Mesenchymal stem cell (in vitro differentiated cells and primary cell): ENCODE measurements around the gene ARL15.

Source experiments
- DNase-seq: peaks from one replicate; pipeline ENCODE4 v3.0.0-alpha.2; 2013
- H2AFZ ChIP-seq: one replicate; pipeline ENCODE4 v1.6.1; 2013; ENCODE audit warnings: low read depth, mild to moderate bottlenecking, control low read depth, inconsistent platforms, low read length, moderate library complexity
- H2AK5ac ChIP-seq: 2 replicates; pipeline ENCODE4 v1.6.1; 2013; ENCODE audit warnings: low read length, moderate library complexity, mild to moderate bottlenecking, inconsistent platforms; ENCODE audit not compliant: severe bottlenecking
- H2BK120ac ChIP-seq: one replicate; pipeline ENCODE4 v1.6.1; 2013; ENCODE audit warnings: low read depth, mild to moderate bottlenecking, inconsistent platforms, low read length, moderate library complexity
- H2BK12ac ChIP-seq, 2 experiments: one replicate each; pipeline ENCODE4 v1.6.1; 2013; ENCODE audit warnings: inconsistent platforms in 2 of 2, low read length in 2 of 2, mild to moderate bottlenecking in 2 of 2, moderate library complexity in 2 of 2, control low read depth in 1 of 2
- H2BK15ac ChIP-seq: one replicate; pipeline ENCODE4 v1.6.1; 2013; ENCODE audit warnings: mild to moderate bottlenecking, low read depth, inconsistent platforms; ENCODE audit not compliant: poor library complexity, severe bottlenecking
- H2BK5ac ChIP-seq: 2 replicates; pipeline ENCODE4 v1.6.1; 2013; ENCODE audit warnings: low read depth, mild to moderate bottlenecking, low read length, control low read depth, inconsistent platforms; ENCODE audit not compliant: poor library complexity, severe bottlenecking
- H3K14ac ChIP-seq, 2 experiments: one replicate each; pipeline ENCODE4 v1.6.1; 2013; ENCODE audit warnings: inconsistent platforms in 2 of 2, low read length in 2 of 2, control low read depth in 1 of 2, mild to moderate bottlenecking in 1 of 2, moderate library complexity in 1 of 2
- H3K18ac ChIP-seq, 2 experiments: one replicate each; pipeline ENCODE4 v1.6.1; 2013; ENCODE audit warnings: inconsistent platforms in 2 of 2, low read length in 2 of 2, control low read depth in 1 of 2, low read depth in 1 of 2, mild to moderate bottlenecking in 1 of 2
- H3K23ac ChIP-seq, 2 experiments: one replicate each; pipeline ENCODE4 v1.6.1; 2013; ENCODE audit warnings: inconsistent platforms in 2 of 2, low read length in 2 of 2, mild to moderate bottlenecking in 2 of 2, moderate library complexity in 2 of 2, control low read depth in 1 of 2
- H3K27ac ChIP-seq: 2 replicates; pipeline ENCODE4 v1.5.1; 2013; ENCODE audit warnings: mild to moderate bottlenecking, moderate library complexity, low read length, control low read depth, inconsistent platforms; ENCODE audit not compliant: poor library complexity, severe bottlenecking
- H3K27me3 ChIP-seq, 2 experiments: 2 replicates each; pipeline versions ENCODE4 v1.6.1 to v1.7.0; 2013; ENCODE audit warnings: low read length in 2 of 2, mild to moderate bottlenecking in 2 of 2, moderate library complexity in 2 of 2, control low read depth in 1 of 2, inconsistent platforms in 1 of 2; ENCODE audit not compliant: control insufficient read depth in 1 of 2, insufficient read depth in 1 of 2
- H3K36me3 ChIP-seq, 2 experiments: 2 replicates each; pipeline versions ENCODE4 v1.6.1 to v1.7.0; 2013; ENCODE audit warnings: low read length in 2 of 2, control low read depth in 1 of 2, inconsistent platforms in 1 of 2, low read depth in 1 of 2, mild to moderate bottlenecking in 1 of 2; ENCODE audit not compliant: insufficient read depth in 2 of 2, control insufficient read depth in 1 of 2
- H3K4ac ChIP-seq, 2 experiments: one replicate each; pipeline ENCODE4 v1.6.1; 2013; ENCODE audit warnings: inconsistent platforms in 2 of 2, low read length in 2 of 2, mild to moderate bottlenecking in 2 of 2, moderate library complexity in 2 of 2, control low read depth in 1 of 2, low read depth in 1 of 2
- H3K4me1 ChIP-seq: 2 replicates; pipeline ENCODE4 v1.6.1; 2013; ENCODE audit warnings: low read depth, low read length, control low read depth; ENCODE audit not compliant: control insufficient read depth, insufficient read depth
- H3K4me2 ChIP-seq: 2 replicates; pipeline ENCODE4 v1.6.1; 2013; ENCODE audit warnings: low read length, mild to moderate bottlenecking, inconsistent platforms; ENCODE audit not compliant: poor library complexity, severe bottlenecking
- H3K4me3 ChIP-seq, 2 experiments: 2 replicates each; pipeline versions ENCODE4 v1.5.1 to v1.7.0; 2013; ENCODE audit warnings: low read length in 2 of 2, mild to moderate bottlenecking in 2 of 2, control low read depth in 1 of 2, low read depth in 1 of 2; ENCODE audit not compliant: insufficient read depth in 1 of 2
- H3K79me1 ChIP-seq: replicated peaks from 2 replicates; pipeline ENCODE4 v1.6.1; 2013; ENCODE audit warnings: mild to moderate bottlenecking, control low read depth, low read length, inconsistent platforms; ENCODE audit not compliant: poor library complexity, severe bottlenecking
- H3K9ac ChIP-seq: 2 replicates; pipeline ENCODE4 v1.7.0; 2013; ENCODE audit warnings: mild to moderate bottlenecking, low read length, moderate library complexity
- H3K9me3 ChIP-seq: 2 replicates; pipeline ENCODE4 v1.7.0; 2013; ENCODE audit warnings: mild to moderate bottlenecking, low read length; ENCODE audit not compliant: control insufficient read depth
- H4K8ac ChIP-seq: one replicate; pipeline ENCODE4 v1.6.1; 2013; ENCODE audit warnings: inconsistent platforms, mild to moderate bottlenecking, low read length, moderate library complexity
- H4K91ac ChIP-seq: one replicate; pipeline ENCODE4 v1.6.1; 2013; ENCODE audit warnings: mild to moderate bottlenecking, low read length, inconsistent platforms
- WGBS: methylation state at CpG from one replicate; pipeline ENCODE4 v1.1.7; 2013; ENCODE audit warnings: mixed read lengths; 5-methylcytosine and 5-hydroxymethylcytosine counted together

The ARL15 gene

GRCh38 chr5:54088081-54088480 lies 222.3 kb downstream of the ARL15 start:
- no CpG with 5 or more reads among the region's 2 CpGs for WGBS
- Histone ChIP-seq H2BK5ac (peak overlapping the region; percentile 94), H3K4me1 (peaks cover 8% of the 10 kb centered on the region), H2BK15ac (no peak overlapping the region), H2BK12ac (no peak overlapping the region), H2BK120ac (peak overlapping the region; percentile 85), H3K36me3 (no peaks in the 10 kb centered on the region), H4K91ac (no peak overlapping the region), H3K4me3 (no peak overlapping the region), H4K8ac (no peak overlapping the region), H3K9ac (no peak overlapping the region), H2AK5ac (no peak overlapping the region), H3K9me3 (no peaks in the 10 kb centered on the region), H3K4me2 (no peak overlapping the region), H3K14ac (no peak overlapping the region), H3K4ac (no peak overlapping the region), H3K79me1 (peaks cover 3% of the 10 kb centered on the region), H3K27ac (peak overlapping the region; percentile 86), H3K27me3 (no peaks in the 10 kb centered on the region), H3K23ac (no peak overlapping the region), H2AFZ (no peak overlapping the region), H3K18ac (peak overlapping the region in 1 of 2 experiments; percentile 91)
- no peak for DNase-seq

GRCh38 chr5:54087436-54087835 lies 222.9 kb downstream of the ARL15 start:
- Histone ChIP-seq H2BK12ac (no peak overlapping the region), H3K9me3 (no peaks in the 10 kb centered on the region), H4K8ac (no peak overlapping the region), H3K9ac (no peak overlapping the region), H2AK5ac (no peak overlapping the region), H3K79me1 (peaks cover 3% of the 10 kb centered on the region), H3K4me2 (no peak overlapping the region), H2BK15ac (no peak overlapping the region), H3K27me3 (no peaks in the 10 kb centered on the region), H3K27ac (peak overlapping the region; percentile 86), H2BK120ac (no peak overlapping the region), H3K14ac (no peak overlapping the region), H4K91ac (no peak overlapping the region), H2BK5ac (peak overlapping the region; percentile 53), H2AFZ (no peak overlapping the region), H3K36me3 (no peaks in the 10 kb centered on the region), H3K4me3 (no peak overlapping the region), H3K4ac (no peak overlapping the region), H3K4me1 (peaks cover 8% of the 10 kb centered on the region), H3K18ac (peak overlapping the region in 1 of 2 experiments; percentile 54), H3K23ac (no peak overlapping the region)
- no CpG with 5 or more reads among the region's 2 CpGs for WGBS
- DNase-seq: peak; percentile 94

- no peak overlapping the region for H2AK5ac ChIP-seq
- no peaks in the 10 kb centered on the region for H3K27me3 ChIP-seq
- H2BK5ac ChIP-seq: no peak overlapping the region
- no peak overlapping the region for H2BK120ac ChIP-seq
- H3K23ac ChIP-seq: no peak overlapping the region
- H3K79me1 ChIP-seq: peaks cover 3% of the 10 kb centered on the region
- H4K91ac ChIP-seq: no peak overlapping the region
- no peak overlapping the region for H3K4me3 ChIP-seq
- H3K18ac ChIP-seq: no peak overlapping the region
- no peak overlapping the region for H3K4me2 ChIP-seq
- no peak overlapping the region for H4K8ac ChIP-seq
- H3K4ac ChIP-seq: no peak overlapping the region
- H2AFZ ChIP-seq: no peak overlapping the region
- H2BK15ac ChIP-seq: no peak overlapping the region
- peak; percentile 24 for DNase-seq
- WGBS: no CpG with 5 or more reads among the region's 2 CpGs
- peaks cover 3% of the 10 kb centered on the region for H3K4me1 ChIP-seq
- H3K9me3 ChIP-seq: no peaks in the 10 kb centered on the region
- H3K27ac ChIP-seq: no peak overlapping the region
- H3K9ac ChIP-seq: no peak overlapping the region
- no peaks in the 10 kb centered on the region for H3K36me3 ChIP-seq
- peak overlapping the region in 1 of 2 experiments; percentile 37 for H2BK12ac ChIP-seq
- no peak overlapping the region for H3K14ac ChIP-seq
Measured at GRCh38 chr5:54086191-54086590, 224.2 kb downstream of the ARL15 start.

GRCh38 chr5:54084696-54085095 lies 225.7 kb downstream of the ARL15 start:
- no peaks in the 10 kb centered on the region for H3K27me3 ChIP-seq
- H3K79me1 ChIP-seq: peaks cover 4% of the 10 kb centered on the region
- WGBS: 100% methylated on average over 3 of the region's 4 CpGs
- no peak overlapping the region for H2BK5ac ChIP-seq
- DNase-seq: no peak
- H2BK12ac ChIP-seq: no peak overlapping the region
- no peak overlapping the region for H3K9ac ChIP-seq
- H3K4me2 ChIP-seq: no peak overlapping the region
- H3K18ac ChIP-seq: no peak overlapping the region
- H3K27ac ChIP-seq: no peak overlapping the region
- H3K36me3 ChIP-seq: no peaks in the 10 kb centered on the region
- H3K9me3 ChIP-seq: no peaks in the 10 kb centered on the region
- H3K4me3 ChIP-seq: no peak overlapping the region
- H3K23ac ChIP-seq: no peak overlapping the region
- no peak overlapping the region for H4K8ac ChIP-seq
- H3K14ac ChIP-seq: no peak overlapping the region
- H3K4me1 ChIP-seq: peaks cover 4% of the 10 kb centered on the region
- no peak overlapping the region for H4K91ac ChIP-seq
- no peak overlapping the region for H2BK15ac ChIP-seq
- H3K4ac ChIP-seq: no peak overlapping the region
- no peak overlapping the region for H2AK5ac ChIP-seq
- no peak overlapping the region for H2BK120ac ChIP-seq
- H2AFZ ChIP-seq: no peak overlapping the region
